Suprapubic skin (tissue), 4 donors: Measurements from ENCODE around the gene SANBR. TPM values are rescaled to one million over a fixed set of nuclear protein-coding genes. Genes with fewer than 3 reads are reported as not detected.
"Not testable (repeated sequence)": the region's sequence is repeated elsewhere in the genome, so short reads cannot be mapped to it uniquely, and the experiment has no call there.

Experiments used
- DNase-seq, 2 donors: peaks; one replicate each; pipeline ENCODE4 v3.0.0-alpha.2; 2019; ENCODE audit warnings: low spot score in 2 of 2
- H3K27ac ChIP-seq: fragments of 200-600 bp; sonication (generic); one replicate; pipeline ENCODE4 v1.5.1; 2019
- H3K27me3 ChIP-seq: fragments of 200-600 bp; sonication (generic); one replicate; pipeline ENCODE4 v1.5.1; 2019
- H3K36me3 ChIP-seq: fragments of 200-600 bp; sonication (generic); one replicate; pipeline ENCODE4 v1.5.1; 2019
- H3K4me1 ChIP-seq: fragments of 200-600 bp; sonication (generic); one replicate; pipeline ENCODE4 v1.5.1; 2019
- H3K4me3 ChIP-seq: fragments of 200-600 bp; sonication (generic); one replicate; pipeline ENCODE4 v1.5.1; 2019; ENCODE audit warnings: mild to moderate bottlenecking
- H3K9me3 ChIP-seq: fragments of 200-600 bp; sonication (generic); one replicate; pipeline ENCODE4 v1.5.1; 2019
- EP300 ChIP-seq: sonication (generic); formaldehyde crosslinking; IDR thresholded peaks from one replicate; pipeline ENCODE4 v1.6.1; 2017; ENCODE audit warnings: antibody characterized with exemption
- POLR2A ChIP-seq, 2 donors: fragments of 450-650 bp; IDR thresholded peaks; one replicate each; pipeline ENCODE4 v1.6.1; 2017; ENCODE audit warnings: antibody characterized with exemption in 2 of 2, mild to moderate bottlenecking in 2 of 2, moderate library complexity in 2 of 2
- POLR2AphosphoS5 ChIP-seq, 3 donors: sonication (generic); formaldehyde crosslinking; IDR thresholded peaks; one replicate each; pipeline ENCODE4 v1.6.1; 2017; ENCODE audit warnings: antibody characterized with exemption in 3 of 3
- WGBS: methylation state at CpG from one replicate; pipeline ENCODE4 v1.1.5; 2018; 5-methylcytosine and 5-hydroxymethylcytosine counted together
- total RNA-seq, 4 donors: library from RNA; depleted of rRNA; stranded (reverse); fragments of >200 nt; gene quantifications; one replicate each; pipeline ENCODE4 v1.1.0, GENCODE V29; 2016
- TF ChIP-seq, protein P1 (sequence below), 2 donors: fragments of 200-600 bp in 1 of 2; fragments of 450-650 bp in 1 of 2; sonication (generic) in 1 of 2; IDR thresholded peaks; one replicate each; pipeline ENCODE4 v1.5.1; 2016 to 2019; ENCODE audit warnings: antibody characterized with exemption in 2 of 2, mild to moderate bottlenecking in 1 of 2, moderate library complexity in 1 of 2

SANBR gene
- total RNA-seq, 4 donors from 2014 or later = 2.7 to 7.9 (median 4.0) TPM

DNA sequence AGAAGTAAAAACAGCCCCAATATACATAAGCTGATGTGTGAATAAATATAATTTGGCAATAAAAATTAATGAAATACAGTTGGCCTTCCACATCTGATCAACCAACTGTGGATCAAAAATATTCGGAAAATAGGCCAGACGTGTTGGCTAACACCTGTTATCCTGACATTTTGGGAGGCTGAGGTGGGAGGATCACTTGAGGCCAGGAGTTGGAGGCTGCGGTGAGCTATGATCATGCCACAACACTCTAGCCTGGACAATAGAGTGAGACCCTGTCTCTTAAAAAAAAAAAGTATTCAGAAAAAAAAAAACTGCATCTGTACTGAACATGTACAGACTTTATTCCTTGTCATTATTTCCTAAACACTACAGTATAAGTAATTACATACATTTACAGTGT lies 36.1 kb upstream of the SANBR start:
- 95% methylated on average over 3 of the region's 3 CpGs for WGBS
- no peaks in the 10 kb centered on the region for H3K4me1 ChIP-seq
- no peaks in the 10 kb centered on the region for H3K9me3 ChIP-seq
- TF ChIP-seq POLR2AphosphoS5 (IDR thresholded peaks at IDR 0.05) (no peak), POLR2A (IDR thresholded peaks at IDR 0.05) (no peak), EP300 (no peak)
- TF ChIP-seq, protein P1, sequence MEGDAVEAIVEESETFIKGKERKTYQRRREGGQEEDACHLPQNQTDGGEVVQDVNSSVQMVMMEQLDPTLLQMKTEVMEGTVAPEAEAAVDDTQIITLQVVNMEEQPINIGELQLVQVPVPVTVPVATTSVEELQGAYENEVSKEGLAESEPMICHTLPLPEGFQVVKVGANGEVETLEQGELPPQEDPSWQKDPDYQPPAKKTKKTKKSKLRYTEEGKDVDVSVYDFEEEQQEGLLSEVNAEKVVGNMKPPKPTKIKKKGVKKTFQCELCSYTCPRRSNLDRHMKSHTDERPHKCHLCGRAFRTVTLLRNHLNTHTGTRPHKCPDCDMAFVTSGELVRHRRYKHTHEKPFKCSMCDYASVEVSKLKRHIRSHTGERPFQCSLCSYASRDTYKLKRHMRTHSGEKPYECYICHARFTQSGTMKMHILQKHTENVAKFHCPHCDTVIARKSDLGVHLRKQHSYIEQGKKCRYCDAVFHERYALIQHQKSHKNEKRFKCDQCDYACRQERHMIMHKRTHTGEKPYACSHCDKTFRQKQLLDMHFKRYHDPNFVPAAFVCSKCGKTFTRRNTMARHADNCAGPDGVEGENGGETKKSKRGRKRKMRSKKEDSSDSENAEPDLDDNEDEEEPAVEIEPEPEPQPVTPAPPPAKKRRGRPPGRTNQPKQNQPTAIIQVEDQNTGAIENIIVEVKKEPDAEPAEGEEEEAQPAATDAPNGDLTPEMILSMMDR (IDR thresholded peaks at IDR 0.05) = no peak
- no peak overlapping the region for H3K4me3 ChIP-seq
- no peaks in the 10 kb centered on the region for H3K27me3 ChIP-seq
- peaks cover 35% of the 10 kb centered on the region for H3K36me3 ChIP-seq
- DNase-seq = no peak
- H3K27ac ChIP-seq = no peak overlapping the region

DNA sequence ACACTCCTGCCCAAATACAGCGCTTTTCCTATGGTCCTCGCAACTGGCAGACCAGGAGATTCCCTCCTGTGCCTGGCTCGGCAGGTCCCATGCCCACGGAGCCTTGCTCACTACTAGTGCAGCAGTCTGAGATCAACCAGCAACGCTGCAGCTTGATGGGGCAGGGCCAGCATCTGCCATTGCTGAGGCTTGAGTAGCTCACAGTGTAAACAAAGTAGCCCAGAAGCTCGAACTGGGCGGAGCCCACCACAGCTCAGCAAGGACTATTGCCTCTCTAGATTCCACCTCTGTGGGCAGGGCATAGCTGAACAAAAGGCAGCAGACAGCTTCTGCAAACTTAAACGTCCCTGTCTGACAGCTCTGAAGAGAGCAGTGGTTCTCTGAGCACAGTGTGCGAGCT lies 31.1 kb upstream of the SANBR start:
- not testable (repeated sequence) for H3K4me3 ChIP-seq, H3K9me3 ChIP-seq, H3K4me1 ChIP-seq, H3K27ac ChIP-seq, DNase-seq, H3K27me3 ChIP-seq
- peaks cover 41% of the 10 kb centered on the region for H3K36me3 ChIP-seq
- WGBS = 98% methylated on average over 9 of the region's 9 CpGs

DNA sequence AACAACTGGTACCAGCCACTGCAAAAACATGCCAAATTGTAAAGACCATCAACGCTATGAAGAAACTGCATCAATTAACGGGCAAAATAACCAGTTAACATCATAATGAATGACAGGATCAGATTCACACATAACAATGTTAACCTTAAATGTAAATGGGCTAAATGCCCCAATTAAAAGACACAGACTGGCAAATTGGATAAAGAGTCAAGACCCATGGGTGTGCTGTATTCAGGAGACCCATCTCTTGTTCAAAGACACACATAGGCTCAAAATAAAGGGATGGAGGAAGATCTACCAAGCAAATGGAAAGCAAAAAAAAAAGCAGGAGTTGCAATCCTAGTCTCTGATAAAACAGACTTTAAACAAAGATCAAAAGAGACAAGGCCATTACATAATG lies 29.0 kb upstream of the SANBR start:
- not testable (repeated sequence) for H3K27ac ChIP-seq, H3K4me1 ChIP-seq, H3K27me3 ChIP-seq, H3K4me3 ChIP-seq, DNase-seq, H3K9me3 ChIP-seq
- H3K36me3 ChIP-seq = peaks cover 37% of the 10 kb centered on the region
- 95% methylated on average over 2 of the region's 2 CpGs for WGBS

DNA sequence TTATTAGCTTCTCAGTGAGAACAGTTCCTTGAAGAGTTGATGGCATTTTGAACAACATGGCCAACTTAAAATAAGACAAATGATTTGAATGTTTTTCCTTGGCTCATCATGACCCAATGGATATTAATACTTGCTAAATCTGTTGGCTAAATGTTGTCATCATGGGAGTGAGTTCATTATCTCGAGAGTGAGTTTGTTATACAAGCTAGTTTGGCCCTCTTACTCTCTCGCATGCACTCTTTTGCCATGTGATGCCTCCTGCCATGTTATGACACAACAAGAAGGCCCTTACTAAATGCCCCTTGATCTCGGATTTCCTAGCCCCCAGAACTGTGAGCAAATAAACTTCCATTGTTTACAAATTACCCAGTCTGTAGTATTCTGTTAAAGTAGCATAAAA lies 22.9 kb upstream of the SANBR start:
- Histone ChIP-seq H3K4me3 (no peak overlapping the region), H3K27me3 (no peaks in the 10 kb centered on the region), H3K36me3 (peaks cover 13% of the 10 kb centered on the region), H3K27ac (no peak overlapping the region), H3K4me1 (peaks cover 16% of the 10 kb centered on the region), H3K9me3 (no peaks in the 10 kb centered on the region)
- WGBS = 79% methylated on average over 3 of the region's 3 CpGs
- no peak for TF ChIP-seq POLR2A (IDR thresholded peaks at IDR 0.05)
- no peak for TF ChIP-seq POLR2AphosphoS5 (IDR thresholded peaks at IDR 0.05)
- no peak for TF ChIP-seq EP300
- TF ChIP-seq, protein P1 (IDR thresholded peaks at IDR 0.05) = no peak
- no peak for DNase-seq

DNA sequence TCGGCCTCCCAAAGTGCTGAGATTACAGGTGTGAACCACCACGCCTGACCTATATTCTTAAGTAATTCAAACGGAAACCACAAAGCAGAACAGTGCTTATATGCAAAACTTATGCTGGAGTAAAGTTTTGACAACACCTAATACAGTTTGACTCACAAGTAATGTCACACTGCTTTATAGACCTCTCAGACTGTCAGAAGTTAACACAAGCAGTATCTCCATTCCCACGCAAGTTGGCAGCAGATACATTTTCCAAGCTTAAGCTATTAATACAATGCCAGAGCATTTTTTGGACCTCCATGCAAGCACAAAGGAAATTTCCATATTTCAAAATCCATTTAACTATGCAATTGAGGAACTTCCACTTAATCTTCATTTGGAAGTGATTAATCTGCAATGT lies 21.0 kb upstream of the SANBR start:
- TF ChIP-seq POLR2A (IDR thresholded peaks at IDR 0.05) (no peak), EP300 (no peak), POLR2AphosphoS5 (IDR thresholded peaks at IDR 0.05) (no peak)
- TF ChIP-seq, protein P1 (IDR thresholded peaks at IDR 0.05) = no peak
- Histone ChIP-seq H3K27me3 (no peaks in the 10 kb centered on the region), H3K27ac (no peak overlapping the region), H3K4me3 (no peak overlapping the region), H3K4me1 (peaks cover 16% of the 10 kb centered on the region), H3K36me3 (peaks cover 27% of the 10 kb centered on the region), H3K9me3 (no peaks in the 10 kb centered on the region)
- WGBS = 76% methylated on average over 4 of the region's 4 CpGs
- no peak for DNase-seq

DNA sequence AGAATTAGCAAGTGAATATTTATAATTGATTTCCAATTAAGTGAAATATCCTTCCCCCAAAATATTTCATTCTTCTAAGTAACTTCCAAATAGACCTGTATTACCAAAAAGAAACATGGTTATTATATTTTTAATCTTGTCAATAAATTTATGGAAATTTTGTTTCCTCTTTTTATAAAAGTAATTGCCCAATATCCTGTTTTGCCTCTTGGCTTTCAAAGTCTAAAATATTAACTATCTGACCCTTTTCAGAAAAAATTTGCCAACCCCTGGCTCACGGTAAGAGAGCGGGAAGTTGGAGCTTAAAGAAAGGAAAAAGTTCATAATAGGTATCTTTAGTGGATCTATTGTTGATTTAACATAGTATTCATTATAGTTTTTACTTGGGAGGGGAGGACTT lies 20.4 kb upstream of the SANBR start:
- Histone ChIP-seq H3K4me3 (no peak overlapping the region), H3K27ac (no peak overlapping the region), H3K9me3 (no peaks in the 10 kb centered on the region), H3K4me1 (peaks cover 16% of the 10 kb centered on the region), H3K27me3 (no peaks in the 10 kb centered on the region), H3K36me3 (peaks cover 33% of the 10 kb centered on the region)
- TF ChIP-seq, protein P1 (IDR thresholded peaks at IDR 0.05) = no peak
- TF ChIP-seq POLR2A (IDR thresholded peaks at IDR 0.05) (no peak), POLR2AphosphoS5 (IDR thresholded peaks at IDR 0.05) (no peak), EP300 (no peak)
- DNase-seq = no peak
- WGBS = 58% methylated on average over 2 of the region's 2 CpGs
